Tibial nerve (tissue), 4 donors: ENCODE measurements around the gene DUSP23. TPM values are rescaled to one million over a fixed set of nuclear protein-coding genes. Genes with fewer than 3 reads are reported as not detected.

Source experiments
- DNase-seq, 2 donors: peaks; one replicate each; pipeline ENCODE4 v3.0.0-alpha.2; 2019; ENCODE audit warnings: low spot score in 2 of 2
- H3K27ac ChIP-seq, 4 donors: fragments of 200-600 bp; sonication (generic) in 3 of 4; one replicate each; pipeline ENCODE4 v1.5.1; 2017 to 2019; ENCODE audit warnings: mild to moderate bottlenecking in 1 of 4
- H3K27me3 ChIP-seq, 2 donors: fragments of 200-600 bp; sonication (generic) in 1 of 2; one replicate each; pipeline versions ENCODE4 v1.5.1 to v1.6.0; 2017 to 2019
- H3K36me3 ChIP-seq, 3 donors: fragments of 200-600 bp; sonication (generic); one replicate each; pipeline ENCODE4 v1.5.1; 2018 to 2019
- H3K4me1 ChIP-seq, 4 donors: fragments of 200-600 bp; sonication (generic) in 3 of 4; one replicate each; pipeline ENCODE4 v1.5.1; 2017 to 2019
- H3K4me3 ChIP-seq, 4 donors: fragments of 200-600 bp; sonication (generic) in 3 of 4; one replicate each; pipeline ENCODE4 v1.5.1; 2017 to 2019; ENCODE audit warnings: mild to moderate bottlenecking in 1 of 4, moderate library complexity in 1 of 4
- H3K9me3 ChIP-seq, 4 donors: fragments of 200-600 bp; sonication (generic) in 3 of 4; one replicate each; pipeline ENCODE4 v1.5.1; 2017 to 2019
- CTCF ChIP-seq, 5 experiments: fragments of 200-600 bp in 3 of 5; fragments of 450-650 bp in 2 of 5; sonication (generic) in 3 of 5; IDR thresholded peaks; one replicate each; pipeline ENCODE4 v1.5.1; 2016 to 2019; ENCODE audit warnings: antibody characterized with exemption in 5 of 5, mild to moderate bottlenecking in 3 of 5, moderate library complexity in 2 of 5
- EP300 ChIP-seq, 2 donors: sonication (generic); formaldehyde crosslinking; IDR thresholded peaks; one replicate each; pipeline ENCODE4 v1.6.1; 2017; ENCODE audit warnings: antibody characterized with exemption in 2 of 2, mild to moderate bottlenecking in 1 of 2
- POLR2A ChIP-seq, 2 donors: fragments of 450-650 bp; IDR thresholded peaks; one replicate each; pipeline ENCODE4 v1.6.1; 2017; ENCODE audit warnings: antibody characterized with exemption in 2 of 2, mild to moderate bottlenecking in 2 of 2, moderate library complexity in 2 of 2
- WGBS, 2 donors: methylation state at CpG; one replicate each; pipeline ENCODE4 v1.1.5; 2018; 5-methylcytosine and 5-hydroxymethylcytosine counted together
- total RNA-seq, 4 donors: library from RNA; depleted of rRNA; stranded (reverse); fragments of >200 nt; gene quantifications; one replicate each; pipeline ENCODE4 v1.1.0, GENCODE V29; 2016

The DUSP23 gene
- total RNA-seq, 4 donors from 2014 or later, result 114 to 162 (median 123) TPM

- Histone ChIP-seq H3K4me3 (no peak overlapping the region), H3K9me3 (no peaks in the 10 kb centered on the region), H3K27me3 (peaks cover 0 to 13% of the 10 kb centered on the region in 2 donors), H3K27ac (no peak overlapping the region), H3K36me3 (no peaks in the 10 kb centered on the region), H3K4me1 (no peaks in the 10 kb centered on the region)
- DNase-seq, result no peak
- TF ChIP-seq POLR2A (IDR thresholded peaks at IDR 0.05) (no peak), CTCF (IDR thresholded peaks at IDR 0.05) (no peak), EP300 (IDR thresholded peaks at IDR 0.05) (no peak)
- 76 to 77% methylated on average over 9 of the region's 9 CpGs for WGBS, 2 donors
These were observed 40.6 kb downstream of the DUSP23 start for GRCh38 chr1:159821171-159821867.

DNA sequence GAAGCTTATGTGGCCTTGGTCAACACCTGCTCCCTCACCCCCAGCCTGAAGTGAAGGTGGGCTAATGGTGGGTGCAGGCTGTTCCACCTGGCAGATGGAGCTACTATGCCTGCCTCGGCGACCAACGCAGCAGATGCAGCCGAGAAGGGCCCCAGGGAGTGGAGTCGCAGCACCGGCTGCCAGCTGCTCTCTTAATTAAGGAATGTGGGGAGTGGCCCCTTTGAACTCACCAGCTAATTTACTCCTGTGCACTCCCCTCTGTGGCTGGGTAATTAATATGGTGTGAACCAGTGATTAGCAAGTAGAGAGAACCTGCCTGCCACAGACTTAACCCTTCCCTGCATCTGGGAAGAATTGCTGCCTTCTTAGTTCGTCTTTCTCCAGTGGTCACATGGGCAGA is 42.6 kb downstream of the DUSP23 start:
- TF ChIP-seq EP300 (IDR thresholded peaks at IDR 0.05) (no peak), CTCF (IDR thresholded peaks at IDR 0.05) (no peak), POLR2A (IDR thresholded peaks at IDR 0.05) (no peak)
- no peak for DNase-seq
- H3K27me3 ChIP-seq, result peaks cover 0 to 13% of the 10 kb centered on the region in 2 donors
- no peaks in the 10 kb centered on the region for H3K4me1 ChIP-seq
- WGBS, 2 donors, result 14 to 18% methylated on average over 7 of the region's 7 CpGs
- no peaks in the 10 kb centered on the region for H3K36me3 ChIP-seq
- H3K9me3 ChIP-seq, result no peaks in the 10 kb centered on the region
- H3K4me3 ChIP-seq, result no peak overlapping the region
- H3K27ac ChIP-seq, result no peak overlapping the region

- H3K27ac ChIP-seq, result no peak overlapping the region
- H3K9me3 ChIP-seq, result no peaks in the 10 kb centered on the region
- no peaks in the 10 kb centered on the region for H3K36me3 ChIP-seq
- H3K27me3 ChIP-seq, result peaks cover 0 to 13% of the 10 kb centered on the region in 2 donors
- peaks cover 0 to 6% (median 0%) of the 10 kb centered on the region in 4 donors for H3K4me1 ChIP-seq
- TF ChIP-seq POLR2A (IDR thresholded peaks at IDR 0.05), result no peak
- TF ChIP-seq EP300 (IDR thresholded peaks at IDR 0.05), result no peak
- no peak for TF ChIP-seq CTCF (IDR thresholded peaks at IDR 0.05)
- H3K4me3 ChIP-seq, result no peak overlapping the region
- no peak for DNase-seq
- WGBS, 2 donors, result 57 to 59% methylated on average over 3 of the region's 3 CpGs
These were observed 44.8 kb downstream of the DUSP23 start for GRCh38 chr1:159825564-159825963.

- Histone ChIP-seq H3K27ac (no peak within 1 kb of the TSS), H3K27me3 (peaks cover 0 to 13% of the 10 kb centered on the region in 2 donors), H3K4me3 (peak within 1 kb of the TSS in 1 of 4 donors; percentile 14), H3K4me1 (peaks cover 0 to 6% (median 0%) of the 10 kb centered on the region in 4 donors), H3K36me3 (no peaks in the 10 kb centered on the region), H3K9me3 (no peaks in the 10 kb centered on the region)
- 71 to 80% methylated on average over 11 of the region's 11 CpGs for WGBS, 2 donors
- TF ChIP-seq CTCF (IDR thresholded peaks at IDR 0.05) (no peak), EP300 (IDR thresholded peaks at IDR 0.05) (peak in 1 of 2 donors; percentile 53), POLR2A (IDR thresholded peaks at IDR 0.05) (no peak)
- peak in 1 of 2 donors; percentile 44 for DNase-seq
These were observed 45.8 kb downstream of the DUSP23 start, which contains the start of gene SLAMF8 for GRCh38 chr1:159826441-159827101. TSS of gene SLAMF8 (plus strand) at chr1:159826873. CDS start at chr1:159826899, 26 bp downstream.

DNA sequence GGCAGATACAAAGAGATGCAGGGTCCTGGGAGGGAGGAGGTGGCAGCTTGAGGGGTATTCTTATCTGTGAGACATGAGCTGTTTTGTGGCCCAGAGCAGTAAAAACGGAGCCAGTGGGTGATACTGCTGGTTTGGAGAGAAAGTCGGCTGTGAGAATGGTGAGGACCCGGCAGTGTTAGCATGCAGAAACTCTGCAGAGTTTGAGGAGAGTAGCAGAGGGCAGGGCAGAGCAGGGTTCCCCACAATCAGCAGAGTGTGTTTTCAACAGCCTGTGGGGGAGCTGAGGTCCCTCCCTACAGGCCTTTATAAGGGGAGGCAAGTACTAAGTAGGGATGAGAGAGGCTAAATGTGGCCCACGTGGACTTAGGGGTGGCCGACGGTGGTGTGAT is 46.3 kb downstream of the DUSP23 start:
- Histone ChIP-seq H3K9me3 (no peaks in the 10 kb centered on the region), H3K27ac (no peak overlapping the region), H3K27me3 (peaks cover 0 to 13% of the 10 kb centered on the region in 2 donors), H3K4me3 (peak overlapping the region in 1 of 4 donors; percentile 14), H3K36me3 (no peaks in the 10 kb centered on the region), H3K4me1 (peaks cover 0 to 6% (median 0%) of the 10 kb centered on the region in 4 donors)
- 87 to 89% methylated on average over 6 of the region's 6 CpGs for WGBS, 2 donors
- no peak for DNase-seq
- no peak for TF ChIP-seq CTCF (IDR thresholded peaks at IDR 0.05)
- no peak for TF ChIP-seq EP300 (IDR thresholded peaks at IDR 0.05)
- TF ChIP-seq POLR2A (IDR thresholded peaks at IDR 0.05), result no peak
